Mesenchymal stem cell (in vitro differentiated cells and primary cell): ENCODE measurements around the gene AOC2.
A peak's percentile ranks its signal among the peaks of the same experiment; 100 is the strongest.

Experiments
- DNase-seq: peaks from one replicate; pipeline ENCODE4 v3.0.0-alpha.2; 2013
- H2AFZ ChIP-seq: one replicate; pipeline ENCODE4 v1.6.1; 2013; ENCODE audit warnings: low read depth, mild to moderate bottlenecking, control low read depth, inconsistent platforms, low read length, moderate library complexity
- H2AK5ac ChIP-seq: 2 replicates; pipeline ENCODE4 v1.6.1; 2013; ENCODE audit warnings: low read length, moderate library complexity, mild to moderate bottlenecking, inconsistent platforms; ENCODE audit not compliant: severe bottlenecking
- H2BK120ac ChIP-seq: one replicate; pipeline ENCODE4 v1.6.1; 2013; ENCODE audit warnings: low read depth, mild to moderate bottlenecking, inconsistent platforms, low read length, moderate library complexity
- H2BK12ac ChIP-seq, 2 experiments: one replicate each; pipeline ENCODE4 v1.6.1; 2013; ENCODE audit warnings: inconsistent platforms in 2 of 2, low read length in 2 of 2, mild to moderate bottlenecking in 2 of 2, moderate library complexity in 2 of 2, control low read depth in 1 of 2
- H2BK15ac ChIP-seq: one replicate; pipeline ENCODE4 v1.6.1; 2013; ENCODE audit warnings: mild to moderate bottlenecking, low read depth, inconsistent platforms; ENCODE audit not compliant: poor library complexity, severe bottlenecking
- H2BK5ac ChIP-seq: 2 replicates; pipeline ENCODE4 v1.6.1; 2013; ENCODE audit warnings: low read depth, mild to moderate bottlenecking, low read length, control low read depth, inconsistent platforms; ENCODE audit not compliant: poor library complexity, severe bottlenecking
- H3K14ac ChIP-seq, 2 experiments: one replicate each; pipeline ENCODE4 v1.6.1; 2013; ENCODE audit warnings: inconsistent platforms in 2 of 2, low read length in 2 of 2, control low read depth in 1 of 2, mild to moderate bottlenecking in 1 of 2, moderate library complexity in 1 of 2
- H3K18ac ChIP-seq, 2 experiments: one replicate each; pipeline ENCODE4 v1.6.1; 2013; ENCODE audit warnings: inconsistent platforms in 2 of 2, low read length in 2 of 2, control low read depth in 1 of 2, low read depth in 1 of 2, mild to moderate bottlenecking in 1 of 2
- H3K23ac ChIP-seq, 2 experiments: one replicate each; pipeline ENCODE4 v1.6.1; 2013; ENCODE audit warnings: inconsistent platforms in 2 of 2, low read length in 2 of 2, mild to moderate bottlenecking in 2 of 2, moderate library complexity in 2 of 2, control low read depth in 1 of 2
- H3K27ac ChIP-seq: 2 replicates; pipeline ENCODE4 v1.5.1; 2013; ENCODE audit warnings: mild to moderate bottlenecking, moderate library complexity, low read length, control low read depth, inconsistent platforms; ENCODE audit not compliant: poor library complexity, severe bottlenecking
- H3K27me3 ChIP-seq, 2 experiments: 2 replicates each; pipeline versions ENCODE4 v1.6.1 to v1.7.0; 2013; ENCODE audit warnings: low read length in 2 of 2, mild to moderate bottlenecking in 2 of 2, moderate library complexity in 2 of 2, control low read depth in 1 of 2, inconsistent platforms in 1 of 2; ENCODE audit not compliant: control insufficient read depth in 1 of 2, insufficient read depth in 1 of 2
- H3K36me3 ChIP-seq, 2 experiments: 2 replicates each; pipeline versions ENCODE4 v1.6.1 to v1.7.0; 2013; ENCODE audit warnings: low read length in 2 of 2, control low read depth in 1 of 2, inconsistent platforms in 1 of 2, low read depth in 1 of 2, mild to moderate bottlenecking in 1 of 2; ENCODE audit not compliant: insufficient read depth in 2 of 2, control insufficient read depth in 1 of 2
- H3K4ac ChIP-seq, 2 experiments: one replicate each; pipeline ENCODE4 v1.6.1; 2013; ENCODE audit warnings: inconsistent platforms in 2 of 2, low read length in 2 of 2, mild to moderate bottlenecking in 2 of 2, moderate library complexity in 2 of 2, control low read depth in 1 of 2, low read depth in 1 of 2
- H3K4me1 ChIP-seq: 2 replicates; pipeline ENCODE4 v1.6.1; 2013; ENCODE audit warnings: low read depth, low read length, control low read depth; ENCODE audit not compliant: control insufficient read depth, insufficient read depth
- H3K4me2 ChIP-seq: 2 replicates; pipeline ENCODE4 v1.6.1; 2013; ENCODE audit warnings: low read length, mild to moderate bottlenecking, inconsistent platforms; ENCODE audit not compliant: poor library complexity, severe bottlenecking
- H3K4me3 ChIP-seq, 2 experiments: 2 replicates each; pipeline versions ENCODE4 v1.5.1 to v1.7.0; 2013; ENCODE audit warnings: low read length in 2 of 2, mild to moderate bottlenecking in 2 of 2, control low read depth in 1 of 2, low read depth in 1 of 2; ENCODE audit not compliant: insufficient read depth in 1 of 2
- H3K79me1 ChIP-seq: replicated peaks from 2 replicates; pipeline ENCODE4 v1.6.1; 2013; ENCODE audit warnings: mild to moderate bottlenecking, control low read depth, low read length, inconsistent platforms; ENCODE audit not compliant: poor library complexity, severe bottlenecking
- H3K9ac ChIP-seq: 2 replicates; pipeline ENCODE4 v1.7.0; 2013; ENCODE audit warnings: mild to moderate bottlenecking, low read length, moderate library complexity
- H3K9me3 ChIP-seq: 2 replicates; pipeline ENCODE4 v1.7.0; 2013; ENCODE audit warnings: mild to moderate bottlenecking, low read length; ENCODE audit not compliant: control insufficient read depth
- H4K8ac ChIP-seq: one replicate; pipeline ENCODE4 v1.6.1; 2013; ENCODE audit warnings: inconsistent platforms, mild to moderate bottlenecking, low read length, moderate library complexity
- H4K91ac ChIP-seq: one replicate; pipeline ENCODE4 v1.6.1; 2013; ENCODE audit warnings: mild to moderate bottlenecking, low read length, inconsistent platforms
- WGBS: methylation state at CpG from one replicate; pipeline ENCODE4 v1.1.7; 2013; ENCODE audit warnings: mixed read lengths; 5-methylcytosine and 5-hydroxymethylcytosine counted together

The AOC2 gene

GRCh38 chr17:42798383-42799380, 45.7 kb upstream of the AOC2 start, which contains the start of the genes CNTD1 and COA3:
Gene CNTD1 (plus strand): TSS chr17:42798861. CDS start chr17:42799068, 207 bp downstream.
Gene COA3 (minus strand): TSS chr17:42798704. CDS start chr17:42798681, 23 bp downstream.
- H3K79me1 ChIP-seq: peaks cover 18% of the 10 kb centered on the region
- peak within 1 kb of the TSS; percentile 89 for H4K8ac ChIP-seq
- peak within 1 kb of the TSS; percentile 83 for H2AFZ ChIP-seq
- 31% methylated on average over 66 of the region's 66 CpGs for WGBS
- H3K14ac ChIP-seq: peak within 1 kb of the TSS in 1 of 2 experiments; percentile 82
- H2AK5ac ChIP-seq: peak within 1 kb of the TSS; percentile 28
- H2BK120ac ChIP-seq: no peak within 1 kb of the TSS
- peak within 1 kb of the TSS; percentile 96 for H3K9ac ChIP-seq
- peak within 1 kb of the TSS; percentile 12 for H2BK15ac ChIP-seq
- H3K4me3 ChIP-seq: peak within 1 kb of the TSS; percentile 96 to 99
- H3K18ac ChIP-seq: peak within 1 kb of the TSS; percentile 93 to 98
- H2BK12ac ChIP-seq: peak within 1 kb of the TSS; percentile 34 to 55
- peak within 1 kb of the TSS in 1 of 2 experiments; percentile 23 for H3K23ac ChIP-seq
- no peaks in the 10 kb centered on the region for H3K9me3 ChIP-seq
- H3K4ac ChIP-seq: peak within 1 kb of the TSS; percentile 62 to 77
- peak within 1 kb of the TSS; percentile 48 for H4K91ac ChIP-seq
- peaks cover 15 to 24% of the 10 kb centered on the region in 2 experiments for H3K36me3 ChIP-seq
- peaks cover 21% of the 10 kb centered on the region for H3K4me1 ChIP-seq
- peak within 1 kb of the TSS; percentile 46 for H3K27ac ChIP-seq
- peak within 1 kb of the TSS; percentile 81 for H3K4me2 ChIP-seq
- DNase-seq: peak; percentile 86
- peak within 1 kb of the TSS; percentile 66 for H2BK5ac ChIP-seq
- no peaks in the 10 kb centered on the region for H3K27me3 ChIP-seq

- WGBS: 100% methylated on average over 1 of the region's 2 CpGs
- Histone ChIP-seq H2BK5ac (no peak overlapping the region), H3K14ac (no peak overlapping the region), H4K91ac (no peak overlapping the region), H3K4ac (no peak overlapping the region), H3K79me1 (peaks cover 2% of the 10 kb centered on the region), H2BK15ac (no peak overlapping the region), H3K9ac (no peak overlapping the region), H3K18ac (no peak overlapping the region), H3K27me3 (no peaks in the 10 kb centered on the region), H2AFZ (no peak overlapping the region), H3K4me1 (peaks cover 7% of the 10 kb centered on the region), H2BK120ac (no peak overlapping the region), H4K8ac (no peak overlapping the region), H3K9me3 (no peaks in the 10 kb centered on the region), H2AK5ac (no peak overlapping the region), H3K23ac (no peak overlapping the region), H3K36me3 (peaks cover 0 to 1% of the 10 kb centered on the region in 2 experiments), H3K4me3 (no peak overlapping the region), H3K27ac (peak overlapping the region; percentile 40), H3K4me2 (peak overlapping the region; percentile 30), H2BK12ac (no peak overlapping the region)
- DNase-seq: peak; percentile 22
Observed at GRCh38 chr17:42803074-42803883, 41.1 kb upstream of the AOC2 start.

GRCh38 chr17:42804918-42805367, 39.4 kb upstream of the AOC2 start:
- no peak overlapping the region for H3K4ac ChIP-seq
- H3K4me3 ChIP-seq: no peak overlapping the region
- H3K9ac ChIP-seq: no peak overlapping the region
- H3K4me2 ChIP-seq: no peak overlapping the region
- H4K8ac ChIP-seq: peak overlapping the region; percentile 20
- no peak overlapping the region for H2BK12ac ChIP-seq
- 93% methylated on average over 1 of the region's 1 CpG for WGBS
- H3K27ac ChIP-seq: no peak overlapping the region
- no peak overlapping the region for H2BK120ac ChIP-seq
- no peaks in the 10 kb centered on the region for H3K79me1 ChIP-seq
- DNase-seq: peak; percentile 46
- peaks cover under 1 to 10% of the 10 kb centered on the region in 2 experiments for H3K36me3 ChIP-seq
- H3K9me3 ChIP-seq: no peaks in the 10 kb centered on the region
- no peak overlapping the region for H2AK5ac ChIP-seq
- H2AFZ ChIP-seq: no peak overlapping the region
- peaks cover 3% of the 10 kb centered on the region for H3K4me1 ChIP-seq
- no peak overlapping the region for H3K18ac ChIP-seq
- H3K27me3 ChIP-seq: no peaks in the 10 kb centered on the region
- H3K14ac ChIP-seq: no peak overlapping the region
- no peak overlapping the region for H2BK5ac ChIP-seq
- H4K91ac ChIP-seq: no peak overlapping the region
- no peak overlapping the region for H3K23ac ChIP-seq
- H2BK15ac ChIP-seq: no peak overlapping the region
